Endothelial cell of umbilical vein (primary cell): ENCODE measurements around the gene IL23A. TPM values are rescaled to one million over a fixed set of nuclear protein-coding genes. Genes with fewer than 3 reads are reported as not detected.

Source experiments
- BruUV-seq: library from RNA; stranded (reverse); fragments of 400-500 nt; replicated peaks from 2 replicates; lab custom pipeline; 2021; lab: Mats Ljungman, UMichigan
- CTCF ChIA-PET: fragments of 300-600, 350-600 bp; sonication (Branson Sonifier 250); formaldehyde crosslinking; loops from one replicate; lab custom pipeline; 2021; ENCODE audit warnings: antibody characterized with exemption, inconsistent platforms; lab: Charles Lee
- POLR2A ChIA-PET: fragments of 300-600, 350-600 bp; sonication (Branson Sonifier 250); formaldehyde crosslinking; loops from one replicate; lab custom pipeline; 2021; ENCODE audit warnings: antibody characterized with exemption, inconsistent platforms; lab: Charles Lee
- DNase-seq: peaks from one replicate; pipeline ENCODE4 v3.0.0-alpha.2; 2011; ENCODE audit warnings: low read depth, low spot score
- FAIRE-seq: peaks from 2 replicates; lab custom pipeline; 2011; peaks lifted over from hg19 to GRCh38; lab: Jason Lieb, UNC
- H2AFZ ChIP-seq: 2 replicates; pipeline ENCODE4 v1.6.0; 2012; ENCODE audit warnings: low read depth, low read length, control low read depth, inconsistent platforms
- H3K27ac ChIP-seq: 2 replicates; pipeline ENCODE4 v1.5.1; 2011; ENCODE audit warnings: low read depth, mild to moderate bottlenecking, control low read depth, low read length, moderate library complexity; ENCODE audit not compliant: insufficient read depth
- H3K27me3 ChIP-seq, 2 experiments: 2 replicates each; pipeline versions ENCODE4 v1.6.0 to v1.6.1; 2011; ENCODE audit warnings: low read length in 2 of 2, mixed read lengths in 1 of 2; ENCODE audit not compliant: control insufficient read depth in 2 of 2, insufficient read depth in 2 of 2
- H3K36me3 ChIP-seq, 2 experiments: 2 replicates in 1 of 2; 3 replicates in 1 of 2; pipeline ENCODE4 v1.5.1; 2011; ENCODE audit warnings: low read length in 2 of 2, mild to moderate bottlenecking in 1 of 2, moderate library complexity in 1 of 2; ENCODE audit not compliant: control insufficient read depth in 2 of 2, insufficient read depth in 2 of 2; ENCODE audit errors: extremely low read depth in 1 of 2
- H3K4me1 ChIP-seq: 3 replicates; pipeline ENCODE4 v1.5.1; 2011; ENCODE audit warnings: mild to moderate bottlenecking, low read length; ENCODE audit not compliant: control insufficient read depth, insufficient read depth; ENCODE audit errors: extremely low read depth
- H3K4me2 ChIP-seq: 2 replicates; pipeline ENCODE4 v1.6.1; 2011; ENCODE audit warnings: low read length, control low read depth, mixed read lengths; ENCODE audit not compliant: insufficient read depth
- H3K4me3 ChIP-seq, 3 experiments: fragments of 200-600 bp in 1 of 3; sonication (generic), shearing (Covaris generic) in 1 of 3; replicated peaks in 1 of 3; 2 replicates each; pipeline ENCODE4 v1.5.1; 2011 to 2016; ENCODE audit warnings: control low read depth in 3 of 3, low read length in 3 of 3, mild to moderate bottlenecking in 2 of 3, inconsistent platforms in 1 of 3, low read depth in 1 of 3, moderate library complexity in 1 of 3; ENCODE audit not compliant: insufficient read depth in 1 of 3
- H3K79me2 ChIP-seq: 2 replicates; pipeline ENCODE4 v1.6.0; 2012; ENCODE audit warnings: low read length, inconsistent platforms; ENCODE audit not compliant: control insufficient read depth, insufficient read depth
- H3K9ac ChIP-seq: replicated peaks from 2 replicates; pipeline ENCODE3; 2011; ENCODE audit warnings: low read length, control low read depth; ENCODE audit not compliant: insufficient read depth; ENCODE audit errors: extremely low read depth
- H3K9me1 ChIP-seq: replicated peaks from 3 replicates; pipeline ENCODE4 v1.6.0; 2011; ENCODE audit warnings: mild to moderate bottlenecking, low read length; ENCODE audit not compliant: control insufficient read depth, insufficient read depth; ENCODE audit errors: extremely low read depth
- H3K9me3 ChIP-seq: replicated peaks from 2 replicates; pipeline ENCODE4 v1.5.1; 2012; ENCODE audit warnings: low read length, inconsistent platforms; ENCODE audit not compliant: control insufficient read depth, insufficient read depth
- H4K20me1 ChIP-seq: replicated peaks from 2 replicates; pipeline ENCODE3; 2011; ENCODE audit warnings: mild to moderate bottlenecking, low read length; ENCODE audit not compliant: control insufficient read depth, insufficient read depth; ENCODE audit errors: extremely low read depth
- EZH2 ChIP-seq: IDR thresholded peaks from 2 replicates; pipeline ENCODE4 v1.6.1; 2012; ENCODE audit warnings: borderline replicate concordance, low read depth, mild to moderate bottlenecking, moderate library complexity, low read length, inconsistent platforms; ENCODE audit not compliant: severe bottlenecking
- FOS ChIP-seq: IDR thresholded peaks from 2 replicates; pipeline ENCODE4 v1.6.1; 2011; ENCODE audit warnings: mild to moderate bottlenecking, low read length, moderate library complexity, borderline replicate concordance; ENCODE audit not compliant: insufficient read depth
- GATA2 ChIP-seq: IDR thresholded peaks from 2 replicates; pipeline ENCODE4 v1.7.0; 2011; ENCODE audit warnings: low read depth, mild to moderate bottlenecking, moderate library complexity, mixed read lengths, low read length; ENCODE audit not compliant: insufficient read length, insufficient read depth
- JUN ChIP-seq: IDR thresholded peaks from 2 replicates; pipeline ENCODE4 v1.6.1; 2011; ENCODE audit warnings: borderline replicate concordance, low read depth; ENCODE audit not compliant: insufficient read length, insufficient read depth
- MYC ChIP-seq: IDR thresholded peaks from one replicate; pipeline ENCODE4 v1.6.1; 2011; ENCODE audit warnings: mild to moderate bottlenecking, low read depth, low read length
- POLR2A ChIP-seq: IDR thresholded peaks from 2 replicates; pipeline ENCODE4 v1.6.1; 2012; ENCODE audit warnings: low read depth, mild to moderate bottlenecking, control low read depth, low read length
- POLR2AphosphoS5 ChIP-seq: IDR thresholded peaks from 2 replicates; pipeline ENCODE4 v1.6.1; 2012; ENCODE audit warnings: low read depth, mild to moderate bottlenecking, control low read depth, low read length, moderate library complexity; ENCODE audit not compliant: insufficient read depth
- dilution Hi-C: fragments of 300-500 bp; cut with MboI; formaldehyde crosslinking; loops from one replicate; pipeline ENCODE4 v1.15.0; 2019; ENCODE audit warnings: low sequenced_read_pairs; ENCODE audit not compliant: extremely low pct_ligation_motif_present
- intact Hi-C: fragments of 100-400 bp; cut with micrococcal nuclease; formaldehyde crosslinking; loops from one replicate; pipeline ENCODE4 v1.10.0; 2022
- polyA plus RNA-seq, 4 experiments: library from polyadenylated mRNA; depleted of rRNA in 3 of 4; stranded (reverse) in 3 of 4; unstranded in 1 of 4; fragments of >200 nt; gene quantifications; 2 replicates each; pipeline versions ENCODE4 v1.2.1 to v1.2.3, GENCODE V29; 2011 to 2012; ENCODE audit warnings: missing spikeins in 1 of 4
- small RNA-seq: library from RNA; depleted of rRNA; stranded (forward); fragments of <200 nt; gene quantifications from one replicate; pipeline ENCODE3, GENCODE V24; 2012; ENCODE audit warnings: low replicate concordance, low read depth; ENCODE audit not compliant: insufficient read depth, insufficient read length
- total RNA-seq: library from RNA; stranded (reverse); gene quantifications from 2 replicates; pipeline ENCODE4 v1.2.3, GENCODE V29; 2021
- TF ChIP-seq, protein P1 (sequence below): IDR thresholded peaks from 2 replicates; pipeline ENCODE4 v1.6.1; 2011; ENCODE audit not compliant: insufficient read depth, insufficient read length

The IL23A gene
- total and polyA plus RNA-seq, 2 donors (not counting 3 experiments of a cell fraction or from before 2014, with no cell fraction given) = 0.12 TPM; not detected in 1

DNA sequence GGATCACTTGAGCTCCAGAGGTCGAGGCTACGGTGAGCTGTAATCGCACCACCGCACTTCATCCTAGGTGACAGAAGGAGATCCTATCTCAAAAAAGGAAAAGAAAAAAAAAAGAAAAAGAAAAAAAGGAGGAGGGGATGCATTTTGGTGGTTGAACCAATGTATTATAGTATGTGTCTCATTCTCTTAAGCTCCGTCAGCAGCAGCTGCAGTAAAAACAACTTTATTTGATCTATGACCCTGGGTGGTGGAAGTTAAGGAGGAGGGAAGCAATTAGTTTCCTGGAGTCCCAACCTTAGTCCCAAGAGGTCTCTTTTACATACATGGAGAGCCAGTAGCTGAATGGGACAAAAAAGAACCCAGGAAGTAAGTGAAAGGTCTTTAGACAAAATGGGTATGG is 50.7 kb downstream of the IL23A start:
- Histone ChIP-seq H3K9ac (no peak overlapping the region), H2AFZ (no peak overlapping the region), H3K9me3 (no peaks in the 10 kb centered on the region), H3K36me3 (no peaks in the 10 kb centered on the region), H3K4me2 (no peak overlapping the region), H3K4me3 (no peak overlapping the region), H3K4me1 (no peaks in the 10 kb centered on the region), H3K9me1 (no peaks in the 10 kb centered on the region), H3K79me2 (no peaks in the 10 kb centered on the region), H3K27ac (no peak overlapping the region), H3K27me3 (no peaks in the 10 kb centered on the region), H4K20me1 (no peaks in the 10 kb centered on the region)
- no peak for TF ChIP-seq FOS
- no peak for TF ChIP-seq MYC
- TF ChIP-seq JUN = no peak
- no peak for TF ChIP-seq POLR2A
- TF ChIP-seq, protein P1, sequence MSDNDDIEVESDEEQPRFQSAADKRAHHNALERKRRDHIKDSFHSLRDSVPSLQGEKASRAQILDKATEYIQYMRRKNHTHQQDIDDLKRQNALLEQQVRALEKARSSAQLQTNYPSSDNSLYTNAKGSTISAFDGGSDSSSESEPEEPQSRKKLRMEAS = no peak
- no peak for TF ChIP-seq EZH2
- TF ChIP-seq GATA2 = no peak
- TF ChIP-seq POLR2AphosphoS5 = no peak
- dilution Hi-C loops = no loop called here
- ChIA-PET POLR2A (no interaction called here), CTCF (interaction anchor here (1.0 to 1.2 kb wide), 2 partner anchors 9 to 11 kb away, joined by 3 to 4 read pairs; no protein-coding TSS in a partner anchor)
- DNase-seq (no peak), FAIRE-seq (no peak)
- intact Hi-C loops = no loop called here
- no TSS peak for BruUV-seq

Small RNA genes lying within 50 kb of the gene (small RNA-seq; reads per million reads assigned to genes)
- not detected for gene RNU7-40P

Other genes starting within 250 kb of the IL23A start
- gene PA2G4, start 234.3 kb upstream of the IL23A start, total RNA-seq = 170 and 188 TPM in 2 replicates
- 94.2 and 121 TPM in 2 replicates for gene PA2G4, start 234.3 kb upstream of the IL23A start, polyA plus RNA-seq
- 3,212 and 3,428 TPM in 2 replicates for gene RPL41, start 222.3 kb upstream of the IL23A start, total RNA-seq
- gene RPL41, start 222.3 kb upstream of the IL23A start, polyA plus RNA-seq = 9,033 and 9,990 TPM in 2 replicates
- gene ZC3H10, start 220.6 kb upstream of the IL23A start, total RNA-seq = 8.7 and 10.1 TPM in 2 replicates
- 2.6 and 3.0 TPM in 2 replicates for gene ZC3H10, start 220.6 kb upstream of the IL23A start, polyA plus RNA-seq
- gene ESYT1, start 210.6 kb upstream of the IL23A start, total RNA-seq = 133 and 161 TPM in 2 replicates
- 233 and 234 TPM in 2 replicates for gene ESYT1, start 210.6 kb upstream of the IL23A start, polyA plus RNA-seq
- 135 and 137 TPM in 2 replicates for gene MYL6B, start 186.3 kb upstream of the IL23A start, total RNA-seq
- gene MYL6B, start 186.3 kb upstream of the IL23A start, polyA plus RNA-seq = 130 and 185 TPM in 2 replicates
- gene MYL6, start 180.5 kb upstream of the IL23A start, total RNA-seq = 2,364 and 2,543 TPM in 2 replicates
- gene MYL6, start 180.5 kb upstream of the IL23A start, polyA plus RNA-seq = 6,581 and 8,470 TPM in 2 replicates
- gene SMARCC2, start 149.4 kb upstream of the IL23A start, total RNA-seq = 117 and 121 TPM in 2 replicates
- 51.1 and 51.9 TPM in 2 replicates for gene SMARCC2, start 149.4 kb upstream of the IL23A start, polyA plus RNA-seq
- 80.1 and 88.3 TPM in 2 replicates for gene RNF41, start 117.0 kb upstream of the IL23A start, total RNA-seq
- gene RNF41, start 117.0 kb upstream of the IL23A start, polyA plus RNA-seq = 203 and 241 TPM in 2 replicates
- gene NABP2, start 114.5 kb upstream of the IL23A start, total RNA-seq = 41.0 and 42.4 TPM in 2 replicates
- 55.3 and 59.7 TPM in 2 replicates for gene NABP2, start 114.5 kb upstream of the IL23A start, polyA plus RNA-seq
- gene SLC39A5, start 108.8 kb upstream of the IL23A start, total RNA-seq = not detected in 2 replicates
- gene SLC39A5, start 108.8 kb upstream of the IL23A start, polyA plus RNA-seq = 0.10 and 0.11 TPM in 2 replicates
- 62.0 and 66.3 TPM in 2 replicates for gene ANKRD52, start 80.5 kb upstream of the IL23A start, total RNA-seq
- 28.6 and 30.8 TPM in 2 replicates for gene ANKRD52, start 80.5 kb upstream of the IL23A start, polyA plus RNA-seq
- 14.7 and 15.3 TPM in 2 replicates for gene COQ10A, start 71.9 kb upstream of the IL23A start, total RNA-seq
- 30.2 and 32.4 TPM in 2 replicates for gene COQ10A, start 71.9 kb upstream of the IL23A start, polyA plus RNA-seq
- gene CS, start 38.6 kb upstream of the IL23A start, total RNA-seq = 296 and 312 TPM in 2 replicates
- 115 and 129 TPM in 2 replicates for gene CS, start 38.6 kb upstream of the IL23A start, polyA plus RNA-seq
- gene CNPY2, start 22.9 kb upstream of the IL23A start, total RNA-seq = 166 and 183 TPM in 2 replicates
- gene CNPY2, start 22.9 kb upstream of the IL23A start, polyA plus RNA-seq = 205 and 256 TPM in 2 replicates
- 21.5 and 24.4 TPM in 2 replicates for gene PAN2, start 4.9 kb upstream of the IL23A start, total RNA-seq
- gene PAN2, start 4.9 kb upstream of the IL23A start, polyA plus RNA-seq = 21.0 and 21.9 TPM in 2 replicates
- 66.5 and 74.8 TPM in 2 replicates for gene STAT2, start 21.2 kb downstream of the IL23A start, total RNA-seq
- 58.5 and 62.8 TPM in 2 replicates for gene STAT2, start 21.2 kb downstream of the IL23A start, polyA plus RNA-seq
- gene APOF, start 24.0 kb downstream of the IL23A start, total RNA-seq = not detected in 2 replicates
- not detected in 2 replicates for gene APOF, start 24.0 kb downstream of the IL23A start, polyA plus RNA-seq
- gene TIMELESS, start 110.5 kb downstream of the IL23A start, total RNA-seq = 28.2 and 28.4 TPM in 2 replicates
- gene TIMELESS, start 110.5 kb downstream of the IL23A start, polyA plus RNA-seq = 3.6 and 6.1 TPM in 2 replicates
- gene MIP, start 115.8 kb downstream of the IL23A start, total RNA-seq = not detected in 2 replicates
- gene MIP, start 115.8 kb downstream of the IL23A start, polyA plus RNA-seq = 0.18 TPM in 1 of 2 replicates, not detected in the other
- gene SPRYD4, start 129.7 kb downstream of the IL23A start, total RNA-seq = 3.4 and 3.5 TPM in 2 replicates
- 3.8 and 4.0 TPM in 2 replicates for gene SPRYD4, start 129.7 kb downstream of the IL23A start, polyA plus RNA-seq
- 0.33 TPM in 1 of 2 replicates, not detected in the other for gene GLS2, start 149.3 kb downstream of the IL23A start, total RNA-seq
- gene GLS2, start 149.3 kb downstream of the IL23A start, polyA plus RNA-seq = 0.04 and 0.18 TPM in 2 replicates
- 95.4 and 103 TPM in 2 replicates for gene RBMS2, start 182.9 kb downstream of the IL23A start, total RNA-seq
- gene RBMS2, start 182.9 kb downstream of the IL23A start, polyA plus RNA-seq = 66.8 and 90.5 TPM in 2 replicates